Psoas muscle (tissue), 8 donors: Measurements from ENCODE around the gene ZGRF1. TPM values are rescaled to one million over a fixed set of nuclear protein-coding genes. Genes with fewer than 3 reads are reported as not detected.
"Not testable (repeated sequence)": the region's sequence is repeated elsewhere in the genome, so short reads cannot be mapped to it uniquely, and the experiment has no call there.

Experiments
- ATAC-seq, 4 donors: fragments of 200-7000 bp; cut with Tn5 transposase; one replicate each; pipeline ENCODE4 v1.9.1; 2020; ENCODE audit warnings: moderate library complexity in 3 of 4, mild to moderate bottlenecking in 2 of 4
- DNase-seq, 2 donors: peaks; one replicate each; pipeline ENCODE4 v3.0.0-alpha.2; 2020
- H3K27ac ChIP-seq: fragments of 200-600 bp; one replicate; pipeline ENCODE4 v1.8.0; 2022
- H3K27me3 ChIP-seq, 3 donors: fragments of 200-600 bp in 1 of 3; one replicate each; pipeline versions ENCODE4 v1.6.1 to v1.8.0; 2013 to 2022; ENCODE audit warnings: low read length in 2 of 3, mild to moderate bottlenecking in 2 of 3, moderate library complexity in 1 of 3; ENCODE audit not compliant: insufficient read depth in 3 of 3
- H3K36me3 ChIP-seq, 2 donors: fragments of 200-600 bp in 1 of 2; one replicate each; pipeline versions ENCODE4 v1.6.1 to v1.8.0; 2013 to 2022; ENCODE audit warnings: low read depth in 1 of 2, mild to moderate bottlenecking in 1 of 2, moderate library complexity in 1 of 2; ENCODE audit not compliant: insufficient read depth in 1 of 2
- H3K4me1 ChIP-seq: fragments of 200-600 bp; one replicate; pipeline ENCODE4 v1.8.0; 2022
- H3K4me3 ChIP-seq: fragments of 200-600 bp; one replicate; pipeline ENCODE4 v1.8.0; 2022; ENCODE audit warnings: mild to moderate bottlenecking
- H3K9me3 ChIP-seq: fragments of 200-600 bp; one replicate; pipeline ENCODE4 v1.8.0; 2022
- CTCF ChIP-seq: fragments of 200-600 bp; IDR thresholded peaks from one replicate; pipeline ENCODE4 v1.8.0; 2022; ENCODE audit warnings: antibody characterized with exemption
- WGBS, 3 donors: extraction: QIAGEN DNeasy Blood & Tissue Kit; methylation state at CpG; one replicate each; pipeline versions ENCODE4 v1.1.6 to v1.1.7; 2013; 5-methylcytosine and 5-hydroxymethylcytosine counted together
- intact Hi-C, 2 donors: fragments of 100-400 bp; cut with DNase I; formaldehyde crosslinking; loops; one replicate each; pipeline versions ENCODE4 v1.11.0 to v1.14.2; 2022
- polyA plus RNA-seq, 3 donors: library from polyadenylated mRNA; stranded (reverse); fragments of 200-250 nt; gene quantifications; one replicate each; pipeline ENCODE4 v1.2.3, GENCODE V29; 2013
- total RNA-seq, 4 donors: library from RNA; stranded (reverse); fragmentation: NEBNext Ultra II Directional in 2 of 4; extraction: Animal tissue kit (Norgen Biotek cat#: 25700) in 2 of 4; gene quantifications; one replicate each; pipeline versions ENCODE4 v1.2.1 to v1.2.4, GENCODE V29; 2021 to 2023
- donor health status: healthy with polysubstance abuse.
- donor health status: DM: no; HTN: no; CAD: no; lungs with moderate emphysema.
- donor health status: Bipolar disorder and iron deficiency.
- donor health status: healthy.
- donor health status: DM: yes; HTN: yes; CAD: no.
- donor health status: DM: no; HTN: no; CAD: no.
- donor health status: DM: no; HTN: no; CAD: no.
- donor health status: DM: yes; HTN: yes; CAD: no.

The ZGRF1 gene
- total and polyA plus RNA-seq, 7 donors, result 0.79 to 2.0 (median 1.3) TPM

DNA sequence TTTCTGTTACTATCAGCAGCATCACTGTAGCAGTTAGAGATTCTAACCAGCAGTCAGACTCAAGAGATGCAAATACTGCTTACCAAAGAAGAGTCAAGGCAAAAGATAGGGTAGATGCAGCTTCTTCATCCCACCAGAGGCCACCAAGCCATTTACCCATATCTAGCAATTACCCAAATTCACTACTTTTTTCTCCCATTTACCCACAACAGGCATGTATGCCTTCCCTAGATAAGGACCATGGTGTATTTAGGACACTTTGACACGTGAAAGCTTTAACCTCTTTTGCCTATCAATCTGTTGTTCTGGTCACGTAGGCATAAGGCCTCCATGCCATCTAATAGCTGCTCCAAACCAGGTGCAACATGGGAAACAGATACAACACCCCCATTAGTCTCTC, 5.8 kb upstream of the ZGRF1 start:
- Histone ChIP-seq H3K27ac (no peak overlapping the region), H3K36me3 (peaks cover 10 to 44% of the 10 kb centered on the region in 2 donors), H3K4me3 (no peak overlapping the region), H3K4me1 (peaks cover 20% of the 10 kb centered on the region), H3K27me3 (no peaks in the 10 kb centered on the region), H3K9me3 (no peaks in the 10 kb centered on the region)
- DNase-seq (no peak), ATAC-seq (no peak)
- 81 to 84% (median 82%) methylated on average over 2 of the region's 2 CpGs for WGBS, 3 donors
- TF ChIP-seq CTCF, result no peak
- intact Hi-C loops, result no loop called here

DNA sequence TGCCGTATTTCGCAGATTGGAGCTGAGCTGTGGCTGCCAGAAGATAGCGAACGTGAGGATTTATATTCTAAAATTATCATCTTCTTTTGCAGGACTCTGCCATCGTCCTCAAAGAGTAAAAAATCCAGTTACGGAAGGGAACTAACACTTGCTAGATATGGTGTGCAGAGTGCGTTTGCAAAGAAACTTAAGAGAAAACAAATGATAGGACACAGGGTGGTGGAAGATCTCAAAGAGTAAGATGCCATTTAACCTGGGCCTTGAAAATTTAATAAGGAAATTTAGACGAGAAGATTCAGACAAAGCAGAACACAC, 800 bp upstream of the ZGRF1 start:
- peak overlapping the region; percentile 80 for H3K4me3 ChIP-seq
- no peak for TF ChIP-seq CTCF
- WGBS, 3 donors, result 0% methylated on average over 8 of the region's 8 CpGs
- H3K36me3 ChIP-seq, result peaks cover under 1 to 13% of the 10 kb centered on the region in 2 donors
- DNase-seq, result no peak
- intact Hi-C loops, result loop anchor here (2.0 to 10.0 kb wide), 4 partner anchors 35 to 307 kb away; no protein-coding TSS in a partner anchor
- H3K27me3 ChIP-seq, result no peaks in the 10 kb centered on the region
- H3K27ac ChIP-seq, result peak overlapping the region; percentile 94
- no peaks in the 10 kb centered on the region for H3K9me3 ChIP-seq
- ATAC-seq, result peak in 1 of 4 donors; percentile 11
- H3K4me1 ChIP-seq, result peaks cover 21% of the 10 kb centered on the region

DNA sequence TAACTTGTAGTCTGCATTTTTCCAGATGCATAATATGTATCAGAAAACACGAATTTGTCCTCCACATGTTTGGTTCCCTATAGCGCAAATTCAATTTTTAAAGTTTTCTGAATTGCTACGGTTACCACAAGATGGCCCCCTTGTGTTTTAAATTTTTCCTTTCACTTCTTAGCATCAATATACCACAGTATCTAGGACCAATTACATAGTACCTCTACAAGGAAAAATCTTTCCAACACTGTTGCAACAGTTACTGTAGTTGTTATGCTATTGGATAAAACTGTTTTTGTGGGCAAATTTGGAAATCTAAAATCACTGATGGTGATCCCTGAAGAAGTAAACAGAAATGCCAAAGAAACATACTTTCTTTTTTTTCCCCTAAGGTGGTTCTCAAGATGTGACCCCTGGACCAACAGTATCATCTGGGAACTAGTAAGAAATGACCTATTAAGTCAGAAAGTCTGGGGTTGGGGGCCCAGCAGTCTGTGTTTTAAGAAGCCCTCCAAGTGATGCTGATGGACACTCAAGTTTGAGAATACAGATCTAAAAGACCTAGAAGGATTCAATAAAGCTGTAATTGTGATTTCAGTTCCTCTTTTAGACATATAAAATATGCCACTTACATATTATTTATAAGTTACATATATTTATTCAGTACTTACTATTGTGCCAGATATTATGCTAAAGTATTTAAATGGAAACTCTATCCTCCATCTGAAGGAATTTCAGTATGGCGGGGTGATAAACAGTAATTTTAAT, 3.1 kb downstream of the ZGRF1 start:
- H3K4me3 ChIP-seq, result no peak overlapping the region
- H3K36me3 ChIP-seq, result peaks cover 0 to 27% of the 10 kb centered on the region in 2 donors
- no peaks in the 10 kb centered on the region for H3K9me3 ChIP-seq
- WGBS, 3 donors, result 32 to 36% (median 34%) methylated on average over 4 of the region's 4 CpGs
- no peak for DNase-seq
- intact Hi-C loops, result loop anchor here (1.0 to 10.0 kb wide), 3 partner anchors 129 to 311 kb away; no protein-coding TSS in a partner anchor
- no peak for ATAC-seq
- no peaks in the 10 kb centered on the region for H3K27me3 ChIP-seq
- TF ChIP-seq CTCF, result peak; percentile 67
- H3K27ac ChIP-seq, result no peak overlapping the region
- H3K4me1 ChIP-seq, result peaks cover 12% of the 10 kb centered on the region

DNA sequence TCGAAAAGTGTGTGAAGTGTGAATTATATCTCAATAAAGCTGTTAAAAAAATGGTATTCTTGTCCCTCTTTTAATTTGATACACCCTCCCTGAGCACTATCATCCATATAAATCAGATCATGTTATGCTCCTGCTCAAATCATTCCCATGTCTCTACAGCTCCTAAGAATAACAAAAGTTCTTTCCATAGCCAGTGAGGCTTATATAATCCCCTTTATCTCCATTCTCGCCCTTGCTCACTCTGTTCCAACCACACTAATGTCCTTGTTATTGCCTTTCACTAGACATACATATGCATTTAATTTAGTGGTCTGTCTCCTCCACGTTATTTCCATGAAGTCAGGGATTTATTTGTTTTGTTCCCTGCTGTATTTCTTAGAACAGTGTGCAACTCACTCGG, 10.5 kb downstream of the ZGRF1 start:
- Histone ChIP-seq H3K36me3 (peaks cover 0 to 31% of the 10 kb centered on the region in 2 donors), H3K4me3 (no peak overlapping the region), H3K27ac (no peak overlapping the region), H3K9me3 (no peaks in the 10 kb centered on the region), H3K4me1 (no peaks in the 10 kb centered on the region), H3K27me3 (no peaks in the 10 kb centered on the region)
- ATAC-seq (no peak), DNase-seq (no peak)
- no peak for TF ChIP-seq CTCF
- intact Hi-C loops, result no loop called here
- 80 to 89% (median 84%) methylated on average over 4 of the region's 4 CpGs for WGBS, 3 donors

DNA sequence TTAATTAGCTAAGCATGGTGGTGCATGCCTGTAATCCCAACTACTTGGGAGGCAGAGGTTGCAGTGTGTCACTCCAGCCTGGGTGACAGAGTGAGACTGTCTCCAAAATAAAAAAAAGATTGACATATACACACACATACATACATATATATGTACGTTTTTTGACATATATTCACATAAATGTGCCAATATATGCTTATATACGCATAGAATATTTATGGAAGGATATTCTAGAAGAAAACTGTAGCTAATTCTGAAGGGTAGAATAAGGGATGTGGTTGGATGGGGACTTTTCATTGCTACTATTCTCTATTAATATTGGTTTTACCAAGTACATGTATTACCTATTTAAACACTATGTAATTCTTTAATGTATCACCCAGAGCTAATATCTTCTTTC, 19.7 kb downstream of the ZGRF1 start:
- no peaks in the 10 kb centered on the region for H3K4me1 ChIP-seq
- H3K27ac ChIP-seq, result no peak overlapping the region
- no peak for DNase-seq
- peaks cover 0 to 32% of the 10 kb centered on the region in 2 donors for H3K36me3 ChIP-seq
- no peak for ATAC-seq
- 93 to 97% (median 95%) methylated on average over 2 of the region's 2 CpGs for WGBS, 3 donors
- no peak overlapping the region for H3K4me3 ChIP-seq
- TF ChIP-seq CTCF, result no peak
- H3K9me3 ChIP-seq, result no peaks in the 10 kb centered on the region
- intact Hi-C loops, result no loop called here
- H3K27me3 ChIP-seq, result no peaks in the 10 kb centered on the region

DNA sequence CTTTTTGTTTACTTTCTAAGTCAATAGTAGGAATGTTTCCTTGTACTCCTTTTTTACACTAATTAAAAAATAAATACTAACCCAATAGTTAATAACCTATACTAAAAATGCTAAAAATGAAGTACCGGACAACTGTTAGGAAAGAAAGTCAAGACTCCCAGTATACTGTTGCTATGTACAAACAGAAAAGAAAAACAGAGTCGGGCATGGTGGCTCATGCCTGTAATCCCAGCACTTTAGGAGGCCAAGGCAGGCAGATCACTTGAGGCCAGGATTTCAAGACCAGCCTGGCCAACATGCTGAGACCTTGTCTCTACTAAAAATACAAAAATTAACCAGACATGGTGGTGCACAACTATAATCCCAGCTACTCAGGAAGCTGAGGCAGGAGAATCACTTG, 23.9 kb downstream of the ZGRF1 start:
- ATAC-seq, DNase-seq, H3K27me3 ChIP-seq, intact Hi-C loops, H3K27ac ChIP-seq, H3K4me1 ChIP-seq, H3K4me3 ChIP-seq, H3K9me3 ChIP-seq: not testable (repeated sequence)
- H3K36me3 ChIP-seq, result peaks cover 0 to 24% of the 10 kb centered on the region in 2 donors
- WGBS, 3 donors, result 63 to 65% (median 64%) methylated on average over 2 of the region's 2 CpGs
